GM21529 (cell line): ENCODE results near the gene RTN4R.
"Not testable (repeated sequence)": the region's sequence is repeated elsewhere in the genome, so short reads cannot be mapped to it uniquely, and the experiment has no call there.

Experiments
- ATAC-seq: cut with Tn5 transposase; IDR thresholded peaks from one replicate; pipeline ENCODE4 v1.9.1; 2021; ENCODE audit not compliant: unreplicated experiment

Gene RTN4R

DNA sequence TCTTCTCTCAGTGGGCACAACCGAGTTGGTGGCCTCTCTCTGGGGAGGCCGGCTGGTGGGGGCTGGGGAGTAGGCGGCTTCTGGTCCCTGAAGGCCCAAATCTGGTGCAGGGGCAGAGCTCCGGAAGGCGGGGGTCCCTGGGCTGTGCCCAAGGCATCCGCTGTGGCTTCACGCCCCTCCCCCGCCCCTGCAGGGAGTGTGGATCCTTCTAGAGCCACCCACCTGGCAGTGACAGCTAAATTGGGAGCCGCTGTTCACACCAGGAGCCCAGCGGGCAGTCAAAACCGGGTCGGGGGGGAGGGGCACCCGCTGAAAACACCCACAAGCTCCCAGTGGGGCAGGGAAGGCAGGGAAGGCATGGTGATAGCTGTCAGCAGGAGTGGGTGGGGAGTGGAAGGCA lies 4.6 kb upstream of the RTN4R start:
- ATAC-seq, result no peak

DNA sequence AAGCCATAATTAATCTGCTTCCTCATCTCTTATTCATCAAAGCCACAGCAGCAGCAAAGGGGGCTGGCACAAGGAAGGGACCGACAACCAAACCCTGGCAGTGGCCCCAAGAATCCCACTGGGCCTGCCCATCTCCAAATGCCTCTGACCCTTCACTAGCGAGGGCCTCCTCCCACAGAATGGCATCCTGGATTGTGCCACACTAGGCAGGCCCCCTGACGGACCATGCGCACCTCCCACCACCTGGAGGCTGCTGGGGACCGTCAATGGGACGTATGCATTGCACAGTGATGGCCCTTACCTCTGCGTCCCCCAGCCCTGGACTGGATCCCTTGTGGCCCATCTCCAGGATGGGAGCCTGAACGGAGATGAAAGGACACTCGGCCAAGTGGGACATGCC lies 4.1 kb upstream of the RTN4R start:
- ATAC-seq, result no peak

DNA sequence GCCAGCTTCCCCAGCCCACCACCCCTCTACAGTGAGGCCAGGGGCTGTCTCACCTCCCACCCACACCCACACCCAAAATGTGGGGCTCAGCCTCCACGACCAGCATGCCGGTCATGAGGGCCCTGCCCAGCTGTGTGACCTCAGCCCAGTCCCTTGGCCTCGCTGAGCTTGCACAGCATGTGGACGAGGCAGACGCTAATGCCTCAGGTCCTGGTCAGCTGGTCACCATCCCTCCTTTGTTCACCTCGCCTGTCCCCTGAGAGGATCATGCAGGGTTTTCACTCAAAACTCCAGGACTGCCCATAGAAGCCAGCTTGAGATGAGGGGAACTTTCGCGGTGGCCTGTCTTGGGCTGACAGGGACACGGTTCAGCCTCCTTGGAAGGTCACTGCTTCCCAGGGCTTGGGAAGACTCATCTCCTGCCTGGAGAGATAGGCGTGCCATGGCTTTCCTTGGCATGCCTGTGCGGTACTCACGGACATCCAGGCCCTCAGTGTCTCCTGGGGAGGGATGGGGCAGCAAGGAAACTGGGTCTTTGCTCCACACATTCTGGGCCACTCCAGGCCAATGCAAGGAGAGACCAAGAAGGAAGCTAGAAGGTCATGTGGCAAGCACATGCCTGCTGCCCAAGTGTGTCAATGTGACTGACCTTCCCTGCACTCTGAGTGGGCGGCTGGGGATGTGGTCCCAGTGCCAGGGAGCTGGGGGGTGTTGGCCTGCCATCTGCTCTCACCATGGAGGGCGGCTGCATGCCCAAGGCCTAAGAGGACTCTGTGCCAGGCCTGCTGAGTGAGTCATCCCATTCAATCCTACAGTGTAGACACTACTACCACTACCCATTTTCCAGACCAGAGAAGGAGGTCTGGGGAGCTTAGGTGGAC lies 3.2 kb upstream of the RTN4R start:
- no peak for ATAC-seq

DNA sequence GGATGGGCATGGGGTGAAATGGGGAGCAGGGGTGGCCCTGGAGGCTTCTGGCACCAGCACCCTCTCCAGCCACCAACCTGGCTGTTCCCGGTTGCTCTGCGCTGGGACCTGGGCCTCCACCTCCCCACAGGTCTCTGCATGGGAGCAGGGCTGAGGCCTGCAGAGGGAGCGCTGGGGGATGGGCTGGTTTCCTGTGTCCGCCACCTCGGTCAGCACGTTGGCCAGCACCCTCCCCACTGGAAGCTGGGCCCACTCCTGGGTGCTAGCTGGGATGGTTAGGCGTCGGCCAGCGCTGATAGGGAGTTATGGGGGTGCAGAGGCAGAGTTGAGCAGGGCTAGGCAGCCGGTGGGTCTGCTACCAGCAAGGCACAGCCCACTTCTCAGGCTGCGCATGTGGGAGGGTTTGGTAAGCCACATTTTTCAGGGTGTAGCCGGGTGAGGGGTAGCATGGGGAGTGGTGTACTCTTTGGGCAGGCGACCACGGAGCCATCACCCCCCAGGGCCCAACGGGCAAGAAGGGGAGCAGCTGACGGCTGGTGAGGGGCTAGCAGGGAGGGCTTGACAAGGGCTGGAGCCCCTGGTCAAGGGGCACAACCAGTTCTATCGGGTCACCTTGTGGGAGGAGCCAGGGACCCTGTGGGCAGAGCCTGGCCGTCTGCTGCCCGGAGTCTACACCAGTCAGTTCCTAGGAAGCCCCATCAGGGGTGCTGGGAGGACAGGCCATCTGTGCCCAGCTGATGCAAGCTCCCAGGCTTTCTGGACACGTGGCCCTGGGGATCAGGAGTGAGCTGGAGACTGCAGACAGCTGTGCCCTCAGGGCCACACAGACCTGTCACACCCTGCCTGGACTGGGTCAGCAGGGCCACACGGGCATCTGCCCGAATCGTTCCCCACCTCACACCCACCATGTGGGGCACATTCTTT lies 2.3 kb upstream of the RTN4R start:
- not testable (repeated sequence) for ATAC-seq

DNA sequence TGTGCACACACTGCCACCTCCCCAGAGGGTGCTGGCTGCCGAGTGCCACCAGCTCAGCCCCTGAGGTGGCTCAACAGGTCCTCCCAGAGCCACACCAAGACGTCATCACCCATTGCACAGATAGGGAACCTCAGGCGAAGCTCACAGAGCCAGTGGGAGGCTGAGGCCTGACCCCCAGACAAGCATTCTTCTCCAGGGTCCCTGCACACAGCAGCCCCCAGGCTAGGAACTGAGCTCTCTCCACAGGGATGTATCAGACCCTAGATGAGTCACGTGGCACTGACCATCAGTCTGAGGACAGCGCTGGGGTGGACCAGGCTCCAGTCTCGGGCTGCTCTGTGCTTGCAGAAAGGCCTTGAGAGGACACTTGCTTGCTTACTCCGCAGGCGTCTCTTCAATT lies 1.6 kb upstream of the RTN4R start:
- ATAC-seq, result not testable (repeated sequence)

DNA sequence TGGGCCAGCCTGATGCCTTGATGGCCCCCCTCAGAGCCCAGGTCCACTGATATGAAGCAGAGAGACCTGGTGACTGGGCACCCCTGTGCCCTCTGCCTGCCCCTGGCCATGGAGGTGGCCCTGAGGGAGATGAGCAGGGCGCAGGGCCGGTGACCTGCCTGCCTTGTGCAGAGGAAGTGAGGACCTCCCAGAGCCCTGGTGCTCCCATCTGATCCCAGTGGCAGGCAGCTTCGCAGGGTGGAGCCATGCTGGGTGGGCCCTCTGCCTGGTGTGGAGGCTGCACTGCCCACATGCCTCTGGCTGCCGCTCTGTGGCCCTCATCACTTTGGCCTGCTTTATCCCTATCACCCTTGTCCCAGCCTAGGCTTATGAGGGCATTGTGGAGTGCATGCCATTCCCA lies 1.1 kb upstream of the RTN4R start:
- not testable (repeated sequence) for ATAC-seq

DNA sequence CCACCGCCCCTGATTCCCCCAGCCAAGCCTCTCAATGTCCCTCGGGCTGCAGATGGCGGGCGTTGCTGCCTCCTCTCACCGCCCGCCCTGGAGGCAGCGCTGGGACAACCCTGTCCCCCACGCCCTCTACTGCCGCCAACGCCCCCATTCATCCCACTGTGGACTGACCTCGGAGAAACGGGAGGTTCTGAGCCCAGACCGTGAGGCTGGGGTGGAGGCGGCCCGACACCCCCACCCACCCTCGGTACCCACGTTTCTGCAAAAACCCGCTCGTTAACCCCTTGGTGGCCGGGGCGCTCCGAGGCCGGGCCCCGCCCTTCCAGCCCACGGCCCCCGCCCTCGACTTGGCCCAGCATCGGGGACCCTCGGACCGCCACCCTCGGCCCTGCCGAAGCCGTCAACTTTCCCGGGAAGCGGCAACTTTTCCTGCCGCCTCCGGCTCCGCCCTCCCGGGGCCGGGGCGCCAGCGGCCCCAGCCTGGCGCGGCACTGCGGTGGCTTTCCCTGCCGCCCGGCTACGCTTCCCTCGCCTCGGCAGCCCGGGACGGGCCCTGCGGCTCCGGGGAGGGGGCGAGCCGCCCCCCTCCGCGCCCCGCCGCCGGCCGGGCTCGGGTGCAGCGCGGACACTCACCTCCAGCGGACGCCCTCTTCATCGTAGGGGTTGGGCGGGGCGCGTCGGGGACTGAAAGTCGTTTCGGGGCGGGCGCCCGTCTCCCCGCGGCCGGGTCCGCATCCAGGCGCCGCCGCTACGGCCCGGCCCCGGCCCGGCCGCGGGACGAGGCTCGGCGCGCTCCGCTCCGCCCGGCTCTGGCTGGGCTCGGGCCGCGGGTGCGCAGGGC lies 458 bp downstream of the RTN4R start:
- no peak for ATAC-seq

DNA sequence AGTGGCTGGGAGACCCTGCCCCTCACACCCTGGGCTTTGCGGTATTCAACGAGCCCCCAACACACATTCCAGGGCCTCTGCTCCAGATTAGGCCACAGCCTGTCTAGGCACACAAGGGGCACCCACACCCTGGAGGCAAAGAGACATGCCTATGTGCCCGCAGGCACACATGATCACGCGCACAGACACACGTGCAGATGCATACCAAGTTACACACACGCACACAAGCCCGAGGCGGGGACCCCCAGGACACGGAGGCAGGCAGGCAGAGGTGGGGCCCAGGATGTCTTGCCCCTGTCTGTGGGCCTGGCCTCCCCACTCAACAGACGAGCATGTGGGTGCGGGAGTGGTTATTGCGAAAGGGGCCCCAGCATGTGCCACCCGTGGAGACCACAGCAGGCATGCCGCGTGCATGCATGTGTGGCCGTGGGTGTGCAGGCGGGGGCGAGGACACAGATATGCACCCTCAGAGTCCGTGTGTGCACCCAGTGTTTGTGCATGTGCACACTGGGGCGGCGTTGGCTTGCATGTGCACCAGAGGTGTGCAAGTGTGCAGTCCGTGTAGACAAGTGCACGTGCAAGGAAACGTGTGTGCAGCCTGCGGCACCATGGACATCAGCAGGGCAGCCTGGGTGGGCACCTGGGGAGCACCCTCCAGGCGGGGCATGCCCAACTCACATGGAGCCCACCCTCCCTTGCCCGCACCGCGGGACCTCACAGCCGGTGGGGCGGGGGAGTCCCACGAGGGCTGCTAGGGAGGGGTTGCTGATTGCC lies 1.3 kb downstream of the RTN4R start:
- not testable (repeated sequence) for ATAC-seq

DNA sequence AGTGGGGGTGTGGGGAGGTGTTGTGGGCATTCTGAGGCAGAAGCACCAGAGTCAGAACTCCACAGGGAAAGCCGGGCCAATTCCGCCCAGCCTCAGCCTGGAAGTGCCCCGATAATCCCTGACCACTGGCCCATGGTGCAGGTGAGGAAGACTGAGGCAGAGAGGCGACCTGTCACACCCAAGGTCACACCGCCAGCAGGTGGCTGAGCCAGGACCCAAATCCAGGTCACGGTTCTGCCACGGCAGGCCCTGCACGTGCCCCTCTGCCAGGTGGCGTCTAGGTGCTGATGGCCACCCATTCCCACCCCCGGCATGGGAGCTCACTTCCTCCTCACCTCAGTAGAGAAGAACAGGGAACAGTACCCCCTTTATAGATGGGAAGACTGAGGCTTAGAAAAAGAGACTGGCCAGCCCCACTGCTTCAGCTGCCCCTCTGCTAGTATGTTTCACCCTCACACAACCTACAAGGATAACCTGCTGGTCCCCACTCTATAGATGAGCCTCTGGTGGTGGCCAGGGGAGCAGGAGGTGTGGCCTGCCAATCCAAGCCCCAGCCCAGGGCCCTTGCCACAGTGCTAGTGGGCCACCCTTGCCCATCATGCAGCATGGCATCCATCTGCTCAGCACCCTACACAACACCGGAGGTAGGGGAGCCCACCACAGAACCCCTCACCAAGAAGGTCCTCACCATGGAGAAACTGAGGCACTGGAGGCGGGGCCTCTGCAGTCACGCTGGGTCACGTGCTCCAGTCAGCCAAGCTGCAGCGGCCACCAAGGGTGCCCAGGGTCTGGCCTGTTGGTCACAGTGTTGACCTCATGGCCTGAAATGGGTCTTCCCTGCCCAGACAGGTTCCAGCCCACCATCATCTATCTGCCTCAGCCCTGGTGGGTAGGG lies 2.1 kb downstream of the RTN4R start:
- not testable (repeated sequence) for ATAC-seq

DNA sequence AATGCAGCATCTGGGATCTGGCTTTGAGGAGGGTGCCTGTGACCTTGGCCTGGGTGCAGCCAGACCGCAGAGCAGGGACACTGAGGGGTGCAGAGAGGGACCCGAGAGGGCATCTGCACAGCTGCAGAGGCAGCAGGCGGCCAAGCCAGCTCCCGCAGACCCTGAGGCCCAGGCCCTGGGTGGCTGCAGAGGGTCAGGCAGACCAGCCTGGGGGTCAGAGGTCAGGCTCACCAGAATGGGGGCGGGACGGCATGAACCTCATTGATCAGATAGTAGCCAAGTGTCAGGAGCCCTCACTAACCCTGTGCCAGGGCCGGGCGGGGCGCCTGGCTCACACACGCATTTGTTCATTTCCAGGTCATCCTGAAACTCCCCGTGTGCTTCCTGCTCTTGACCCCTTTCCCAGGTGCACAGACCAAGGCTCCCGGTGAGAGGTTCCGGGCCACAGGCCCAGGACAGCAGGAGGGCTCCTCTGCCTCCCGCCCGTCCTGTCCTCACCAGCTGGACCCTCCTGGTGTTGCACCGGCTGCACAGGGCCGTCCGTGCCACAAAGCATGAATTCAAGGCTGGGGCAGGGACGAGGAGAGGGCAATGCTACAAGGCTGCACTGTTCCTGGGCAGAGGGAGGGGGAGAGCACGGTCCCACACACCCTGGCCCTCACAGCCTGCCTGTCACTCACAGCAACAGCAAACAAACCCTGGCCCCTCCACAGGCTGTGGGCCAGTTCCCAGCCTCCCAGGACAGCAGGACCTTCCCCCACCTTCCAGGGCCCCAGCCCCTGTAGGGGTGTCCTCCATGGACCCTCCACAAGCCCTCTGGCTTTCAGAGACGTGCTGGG lies 3.3 kb downstream of the RTN4R start:
- ATAC-seq, result no peak

DNA sequence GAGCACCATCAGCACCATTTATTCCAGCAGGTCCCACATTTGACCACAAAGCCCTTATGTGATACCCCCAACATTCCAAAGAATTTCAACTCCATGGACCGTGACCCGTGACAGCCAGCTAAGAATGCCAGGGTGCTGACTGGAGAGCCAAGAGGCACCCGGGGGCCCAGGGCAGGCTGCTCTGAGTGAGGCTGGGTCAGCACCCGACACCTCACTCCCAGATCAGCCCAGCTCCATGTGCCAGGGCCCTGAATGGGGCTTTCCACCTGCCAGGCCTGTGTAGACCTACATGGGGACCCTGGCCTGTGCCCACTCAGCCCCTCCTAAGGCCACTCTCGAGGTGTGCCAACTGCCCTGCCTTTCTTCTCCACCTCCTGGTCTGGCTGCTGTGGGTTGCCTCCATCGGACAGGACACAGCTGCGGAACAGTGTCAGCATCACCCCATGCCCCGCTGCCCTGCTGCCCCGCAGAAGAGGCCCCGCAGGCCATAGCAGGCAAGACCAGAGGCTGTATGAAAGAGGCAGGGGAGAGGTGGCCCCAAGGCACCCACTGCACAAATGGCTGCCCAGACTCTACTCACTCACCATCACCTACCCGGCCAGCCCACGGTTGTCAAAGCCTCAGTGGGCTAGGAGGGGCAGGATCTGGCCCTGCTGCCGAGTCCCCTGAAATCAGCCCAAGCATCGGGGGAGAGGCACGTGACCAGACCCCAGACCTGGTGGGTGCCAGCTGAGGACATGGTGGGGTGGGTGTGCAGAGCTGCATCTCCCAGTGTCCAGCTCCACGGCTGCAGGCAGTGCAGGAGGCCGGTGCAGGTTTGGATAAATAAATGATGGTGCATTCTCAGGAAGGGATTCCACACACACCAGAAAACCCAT lies 4.5 kb downstream of the RTN4R start:
- ATAC-seq, result not testable (repeated sequence)

DNA sequence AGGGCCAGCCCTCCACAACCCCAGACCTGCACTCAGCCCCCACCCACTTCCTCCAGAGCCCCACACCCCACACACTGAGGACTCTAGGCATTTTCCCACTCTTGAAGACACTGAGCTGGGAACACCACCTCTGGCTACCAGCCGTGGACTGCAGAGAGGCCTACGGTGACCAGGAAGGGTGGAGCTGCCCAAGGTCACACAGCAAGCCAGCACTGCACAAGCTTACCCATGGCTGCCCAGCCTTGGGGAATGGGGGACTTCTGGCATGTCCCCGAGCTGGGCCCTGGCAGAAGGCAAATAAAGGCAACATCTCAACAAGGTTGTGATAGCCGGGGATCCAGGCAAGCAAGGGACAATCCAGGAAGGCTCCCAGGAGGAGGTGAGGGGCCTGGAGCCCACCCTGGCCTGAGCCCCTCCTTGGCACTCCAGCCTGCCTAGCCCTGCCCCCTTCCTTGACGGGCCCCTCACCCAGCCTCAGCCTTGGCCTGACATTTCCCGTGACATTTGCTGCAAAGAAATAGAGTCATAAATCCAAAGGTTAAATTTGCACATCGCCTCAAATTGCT lies 5.5 kb downstream of the RTN4R start:
- ATAC-seq, result no peak

DNA sequence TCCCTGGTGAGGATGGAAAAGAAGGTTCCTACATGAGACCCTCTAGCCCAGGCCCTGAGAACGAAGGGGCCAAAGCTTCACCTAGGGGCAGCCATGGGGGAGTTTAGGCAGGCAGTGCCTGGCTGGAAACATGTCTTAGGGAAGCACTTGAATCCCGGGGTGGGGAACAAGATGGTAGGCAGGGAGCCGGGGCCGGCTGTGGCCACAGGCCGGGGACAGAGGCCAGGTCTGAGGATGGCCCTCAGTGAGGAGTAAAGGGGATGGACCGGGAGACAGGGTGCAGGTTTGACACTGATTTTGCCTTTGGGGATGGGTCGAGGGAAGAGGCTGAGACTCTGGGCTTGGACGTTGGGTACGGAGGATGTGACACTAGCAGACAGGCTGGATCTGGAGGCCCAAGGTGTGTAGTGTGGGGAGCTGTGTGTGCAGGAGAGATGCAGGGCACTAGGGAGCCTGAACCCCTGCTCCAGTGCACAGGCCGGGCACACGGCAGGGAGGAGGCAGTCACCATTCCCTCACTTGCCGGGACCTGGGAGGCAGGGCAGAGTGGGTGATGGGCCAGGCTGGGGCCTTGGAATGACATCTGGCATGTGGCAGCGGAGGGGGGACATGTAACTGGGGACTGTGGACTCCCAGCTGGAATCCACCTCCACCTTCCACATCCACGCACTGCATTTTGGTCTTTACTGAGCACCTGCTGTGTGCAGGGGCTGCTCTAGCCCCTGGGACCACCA lies 6.1 kb downstream of the RTN4R start:
- no peak for ATAC-seq

DNA sequence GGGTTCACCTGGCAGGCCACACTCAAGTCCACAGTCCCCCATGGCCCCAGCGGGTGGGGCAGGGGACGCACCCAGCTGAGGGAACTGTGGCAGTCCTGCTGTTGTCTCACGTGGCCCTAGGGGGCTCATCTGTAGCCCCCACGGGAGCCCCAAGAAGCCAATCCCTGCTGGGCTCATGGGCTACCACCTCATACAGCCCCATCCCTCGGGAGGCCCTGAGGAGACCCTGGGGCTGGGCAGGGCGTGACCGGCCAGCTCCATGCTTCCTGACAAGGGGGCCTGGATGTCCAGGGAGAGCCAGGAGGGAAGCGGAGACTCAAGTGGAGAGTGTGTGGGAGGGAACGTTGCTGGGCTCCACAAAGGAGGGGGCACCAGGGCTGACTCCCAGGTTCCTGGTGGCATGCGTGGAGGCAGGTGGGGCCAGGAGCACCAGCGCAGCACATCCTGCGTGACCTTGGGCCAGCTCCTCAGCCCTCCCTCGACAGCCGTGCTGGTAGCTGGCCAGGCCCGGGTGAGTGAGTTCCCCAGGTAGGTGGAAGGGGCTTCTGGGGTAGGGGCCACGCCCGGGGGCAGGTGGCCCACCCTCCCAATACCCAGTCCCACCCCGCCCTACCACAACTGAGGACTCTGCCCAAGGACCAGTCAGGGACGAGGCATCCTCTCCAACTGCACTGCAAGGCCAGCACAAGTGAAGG lies 7.9 kb downstream of the RTN4R start:
- ATAC-seq, result no peak

DNA sequence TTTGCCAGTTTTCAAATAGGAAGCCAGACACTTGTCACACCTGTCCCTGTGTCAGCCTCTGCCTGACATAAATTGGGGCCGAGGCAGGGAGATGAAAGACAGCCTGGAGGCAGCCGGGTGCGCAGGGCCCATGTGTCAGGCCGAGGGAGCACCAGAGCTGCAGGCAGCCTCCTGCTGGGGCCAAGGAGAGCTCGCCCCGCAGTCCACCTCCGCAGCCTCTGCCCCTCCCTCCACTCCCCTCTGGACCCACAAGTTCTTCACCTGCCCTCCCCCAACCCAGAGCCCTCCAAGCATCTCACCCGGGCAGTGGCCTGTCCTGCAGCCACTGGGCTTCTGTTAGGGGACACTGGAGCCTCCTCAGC lies 8.8 kb downstream of the RTN4R start:
- ATAC-seq, result no peak
